HG02623 (cell line): Measurements from ENCODE around the gene ATXN1L.
A peak's percentile ranks its signal among the peaks of the same experiment; 100 is the strongest.
"Not testable (repeated sequence)": the region's sequence is repeated elsewhere in the genome, so short reads cannot be mapped to it uniquely, and the experiment has no call there.

Experiments
- ATAC-seq: cut with Tn5 transposase; IDR thresholded peaks from one replicate; pipeline ENCODE4 v1.9.1; 2021; ENCODE audit warnings: moderate library complexity; ENCODE audit not compliant: unreplicated experiment

ATXN1L gene

GRCh38 chr16:71851746-71852145 lies 6.0 kb downstream of the ATXN1L start:
- no peak for ATAC-seq

DNA sequence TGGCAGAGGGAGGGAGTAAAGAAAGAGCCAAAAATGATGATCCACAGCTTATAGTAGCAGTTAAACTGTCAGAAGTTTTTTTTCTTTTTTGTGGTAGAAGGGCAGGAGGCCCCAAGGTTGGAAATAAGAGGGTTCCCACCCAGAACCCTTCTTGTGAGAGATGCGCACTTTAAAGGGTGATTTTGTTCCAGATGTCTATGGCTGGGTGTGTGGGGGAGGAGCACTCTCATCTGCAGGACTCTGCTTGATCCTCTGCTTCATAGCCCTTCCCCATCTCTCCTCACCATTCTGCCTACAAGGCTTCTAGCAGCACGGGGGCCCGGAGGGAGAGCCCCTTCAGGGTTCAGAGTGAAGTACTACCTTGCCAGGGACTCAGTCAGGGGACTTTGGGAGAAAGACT lies 6.4 kb downstream of the ATXN1L start:
- no peak for ATAC-seq

GRCh38 chr16:71852561-71852960 lies 6.8 kb downstream of the ATXN1L start:
- no peak for ATAC-seq

GRCh38 chr16:71853413-71853812 lies 7.6 kb downstream of the ATXN1L start:
- ATAC-seq: peak; percentile 51

GRCh38 chr16:71854369-71854948 lies 8.7 kb downstream of the ATXN1L start:
- no peak for ATAC-seq

DNA sequence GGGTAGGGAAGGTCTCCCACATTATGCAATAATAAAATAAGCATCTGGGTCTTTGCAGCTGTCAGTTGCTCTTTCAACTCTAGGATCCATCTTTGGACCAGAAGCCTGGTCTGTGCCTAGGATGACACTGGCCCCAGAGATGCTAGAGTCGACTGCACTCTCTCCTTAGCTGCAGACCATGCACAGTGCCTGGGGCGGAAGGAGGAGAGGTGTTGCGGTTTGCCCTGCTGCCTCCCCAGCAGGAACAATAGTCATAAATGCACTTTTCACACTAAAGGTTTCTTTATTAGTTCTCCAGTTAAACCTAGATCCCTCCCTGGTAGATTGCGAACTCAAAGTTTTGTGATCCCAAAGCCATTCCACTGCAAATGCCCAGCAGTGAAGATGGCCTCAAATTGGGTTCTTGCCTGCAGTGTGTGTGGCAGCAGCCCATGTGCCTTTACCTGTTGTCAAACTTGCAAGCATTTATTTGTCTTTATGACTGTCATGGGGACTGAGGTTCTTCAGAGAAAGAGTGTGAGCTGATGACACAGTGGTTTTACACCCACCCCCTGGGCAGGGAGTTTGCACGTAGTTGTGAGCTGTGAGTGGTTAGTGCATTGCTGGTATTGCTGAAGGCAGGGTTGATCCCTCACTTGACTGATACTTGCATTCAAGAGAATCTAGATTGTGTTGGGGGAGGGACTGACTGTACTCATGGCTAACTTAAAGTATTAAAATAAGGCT lies 10.3 kb downstream of the ATXN1L start:
- no peak for ATAC-seq

DNA sequence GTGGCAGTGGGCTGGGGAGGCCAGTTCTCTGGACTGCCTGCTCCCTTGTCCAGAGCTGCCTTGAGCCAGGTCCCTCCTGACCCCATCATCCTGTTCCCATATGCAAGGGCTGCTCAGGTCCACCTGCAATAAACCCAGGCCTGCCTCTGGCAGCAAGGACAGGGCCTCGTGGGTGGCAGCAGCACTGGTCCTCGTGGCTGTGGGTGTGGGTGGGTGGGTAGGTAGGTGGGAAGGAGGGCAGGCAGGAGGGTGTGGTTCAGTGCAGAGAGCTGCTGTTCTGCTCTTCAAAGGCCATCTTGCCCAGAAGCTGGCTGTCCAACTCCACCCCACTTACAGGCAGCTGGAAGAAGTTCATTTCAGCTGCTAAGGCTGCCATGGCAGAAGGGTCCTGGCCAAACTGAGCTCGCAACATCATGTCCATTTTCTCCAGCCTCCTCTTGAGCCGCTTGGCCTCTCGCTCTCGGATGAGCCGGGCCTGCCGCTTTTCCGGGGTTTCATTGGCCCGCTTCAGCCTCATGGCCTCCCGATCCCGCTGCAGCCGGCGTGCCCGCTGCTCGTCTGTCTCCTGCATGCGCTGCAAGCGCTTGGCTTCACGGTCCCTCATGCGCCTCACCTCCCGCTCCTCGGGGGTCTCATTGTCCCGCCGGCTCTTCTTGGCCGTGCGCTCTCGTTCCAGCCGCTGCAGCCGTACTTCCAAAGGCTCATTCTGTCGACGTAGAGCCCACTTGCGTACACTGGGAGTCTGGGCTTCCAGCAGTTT lies 14.2 kb downstream of the ATXN1L start:
- ATAC-seq: no peak

- ATAC-seq: no peak
Measured at GRCh38 chr16:71863995-71864394, 18.2 kb downstream of the ATXN1L start.

GRCh38 chr16:71865173-71865863 lies 19.5 kb downstream of the ATXN1L start:
- ATAC-seq: no peak

DNA sequence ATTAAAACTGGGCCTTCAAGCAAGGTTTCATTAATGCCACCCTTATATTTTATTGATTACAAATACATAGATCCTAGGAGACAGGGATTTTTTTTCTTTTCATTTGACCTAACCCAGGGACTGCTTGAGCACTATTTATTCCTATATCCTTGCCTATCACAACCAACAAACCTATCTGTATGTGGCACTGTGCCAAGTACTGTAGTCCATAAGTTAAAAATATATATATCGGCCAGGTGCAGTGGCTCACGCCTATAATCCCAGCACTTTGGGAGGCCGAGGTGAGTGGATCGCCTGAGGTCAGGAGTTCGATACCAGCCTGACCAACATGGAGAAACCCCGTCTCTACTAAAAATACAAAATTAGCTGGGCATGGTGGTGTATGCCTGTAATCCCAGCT lies 21.4 kb downstream of the ATXN1L start:
- ATAC-seq: not testable (repeated sequence)

- no peak for ATAC-seq
Measured at GRCh38 chr16:71867939-71868338, 22.2 kb downstream of the ATXN1L start.

- no peak for ATAC-seq
Measured at GRCh38 chr16:71869089-71869488, 23.3 kb downstream of the ATXN1L start.

DNA sequence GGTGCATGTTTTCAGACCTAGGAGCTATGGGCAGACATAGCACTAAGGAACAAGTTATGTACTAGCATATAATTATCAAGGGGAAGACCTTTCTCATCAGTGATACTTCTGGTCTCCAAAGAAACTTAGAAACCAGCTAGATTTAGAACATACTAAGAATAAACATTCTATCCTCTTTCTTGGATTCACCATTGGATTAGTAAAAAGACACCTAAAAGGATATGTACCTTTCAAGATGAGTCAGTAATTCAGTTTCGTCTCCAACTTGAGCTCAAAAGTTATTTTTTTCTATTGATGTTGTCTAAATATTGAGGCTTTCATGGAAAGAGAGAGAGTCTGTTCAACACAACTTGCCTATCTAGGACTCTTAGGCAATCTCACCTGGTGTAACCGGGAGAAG lies 25.0 kb downstream of the ATXN1L start:
- no peak for ATAC-seq

DNA sequence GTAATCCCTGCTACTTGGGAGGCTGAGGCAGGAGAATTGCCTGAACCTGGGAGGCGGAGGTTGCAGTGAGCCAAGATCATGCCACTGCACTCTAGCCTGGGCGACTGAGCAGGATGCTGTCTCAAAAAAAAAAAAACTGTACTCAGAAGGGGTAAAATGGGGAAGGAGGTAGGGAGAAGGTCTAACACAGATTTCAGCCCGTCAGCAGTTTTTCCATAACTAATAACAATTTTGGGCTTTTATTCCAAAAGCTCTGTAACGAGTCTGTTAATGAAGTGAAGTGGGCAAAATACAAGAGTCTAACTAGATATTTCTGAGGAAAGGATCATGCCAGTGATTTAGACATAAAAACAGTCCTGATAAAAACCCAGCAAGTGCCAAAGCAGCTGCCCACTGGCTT lies 27.4 kb downstream of the ATXN1L start:
- ATAC-seq: no peak

GRCh38 chr16:71878911-71879310 lies 33.1 kb downstream of the ATXN1L start:
- no peak for ATAC-seq

GRCh38 chr16:71880176-71880575 lies 34.4 kb downstream of the ATXN1L start:
- no peak for ATAC-seq

DNA sequence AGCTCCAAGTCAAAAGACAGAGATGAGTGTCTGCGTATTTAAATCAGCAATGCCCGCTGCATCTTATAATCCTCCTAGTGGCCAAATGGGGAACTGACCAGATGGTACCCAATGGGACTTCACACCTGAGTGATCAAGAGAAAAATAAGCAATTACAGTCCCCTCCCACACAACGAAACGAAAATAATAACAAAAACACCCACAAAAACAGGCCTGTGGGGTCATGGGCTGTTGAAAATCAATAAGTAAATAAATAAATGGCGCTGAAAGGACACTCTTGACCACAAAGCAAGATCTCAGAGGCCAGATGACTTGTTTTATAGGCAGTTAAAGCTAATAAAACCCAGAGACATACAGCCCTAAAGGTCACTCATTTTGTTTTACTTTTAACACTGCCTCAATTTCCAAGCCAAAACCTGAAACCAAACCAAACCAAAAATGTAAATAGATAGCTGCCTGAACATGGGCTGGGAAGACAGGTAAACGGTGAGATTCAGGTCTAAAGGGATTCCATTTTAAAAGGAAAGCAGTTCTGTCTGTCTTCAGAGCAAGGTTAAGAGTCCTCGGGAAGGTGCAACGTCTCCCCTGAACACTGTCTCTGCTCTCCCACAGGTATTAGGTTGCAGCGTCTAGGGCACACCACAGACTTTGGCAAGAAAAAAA lies 36.9 kb downstream of the ATXN1L start:
- ATAC-seq: peak; percentile 13

- peak; percentile 45 for ATAC-seq
Measured at GRCh38 chr16:71883168-71883848, 37.5 kb downstream of the ATXN1L start.

DNA sequence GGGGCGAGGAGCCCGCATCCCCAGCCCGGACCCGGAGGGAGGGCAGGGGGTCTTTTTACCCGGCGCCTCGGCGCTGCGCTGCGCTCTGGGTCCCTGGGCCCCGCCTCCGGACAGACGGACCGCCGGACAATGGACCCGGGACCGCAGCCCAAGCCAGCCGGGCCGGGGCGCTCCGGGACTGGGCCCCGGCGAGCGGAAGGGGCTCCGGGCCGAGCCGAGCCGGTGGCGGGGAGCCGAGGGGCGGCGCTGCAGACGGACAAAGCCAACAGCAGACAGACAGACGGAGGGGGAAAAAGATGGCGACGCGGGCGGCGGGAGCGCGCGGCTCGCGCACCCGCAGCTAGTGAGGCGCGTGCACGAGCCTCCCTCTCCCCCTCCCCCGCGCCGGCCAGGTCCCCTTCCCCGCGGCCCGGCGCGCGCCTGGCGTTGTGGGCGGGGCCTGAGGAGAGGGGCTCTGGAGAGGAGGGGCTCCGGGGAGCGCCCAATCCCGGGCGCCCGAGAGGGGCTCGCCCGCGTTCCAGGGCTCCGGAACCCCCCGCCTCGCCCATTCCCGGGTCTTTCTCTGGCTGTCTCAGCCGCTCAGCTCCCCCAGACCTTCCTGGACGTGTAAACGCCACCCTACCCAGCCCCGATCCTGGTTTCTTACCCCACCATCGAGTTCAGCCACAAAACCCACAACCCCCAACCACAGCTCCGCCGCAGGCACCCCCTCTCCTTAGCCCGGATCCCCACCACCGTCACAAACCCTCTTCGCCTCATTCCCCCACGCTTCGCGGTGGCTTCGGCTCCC lies 38.3 kb downstream of the ATXN1L start, which contains the start of gene ZNF821:
Gene ZNF821, minus strand, starts transcription at position 334 of the 790 bp plus-strand sequence. CDS start 4,236 bp downstream, outside the sequence.
- ATAC-seq: peak; percentile 42
